Naive thymus-derived CD4-positive, alpha-beta T cell (primary cell): ENCODE measurements around the gene DLGAP3. TPM values are rescaled to one million over a fixed set of nuclear protein-coding genes. Genes with fewer than 3 reads are reported as not detected.

ENCODE experiments used
- ATAC-seq: fragments of 150-1000 bp; cut with Tn5 transposase; 2 replicates; pipeline ENCODE4 v1.10.0; 2021; ENCODE audit warnings: mild to moderate bottlenecking, moderate library complexity
- CTCF ChIA-PET: fragments of 350-600 bp; sonication (Branson Sonifier 250); formaldehyde crosslinking; loops from one replicate; lab custom pipeline; 2021; ENCODE audit warnings: antibody characterized with exemption; lab: Charles Lee
- POLR2A ChIA-PET: fragments of 350-600 bp; sonication (Branson Sonifier 250); formaldehyde crosslinking; loops from one replicate; lab custom pipeline; 2021; ENCODE audit warnings: antibody characterized with exemption, inconsistent platforms; lab: Charles Lee
- DNase-seq, 9 donors: peaks; one replicate each; pipeline versions ENCODE4 v3.0.0 to v3.0.0-alpha.2; 2020 to 2022; ENCODE audit warnings: mixed read lengths in 1 of 9
- H3K27ac ChIP-seq: one replicate; pipeline ENCODE4 v1.7.0; 2013; ENCODE audit warnings: mild to moderate bottlenecking, low read depth, low read length, moderate library complexity
- H3K27me3 ChIP-seq, 2 donors: one replicate each; pipeline ENCODE4 v1.7.0; 2013; ENCODE audit warnings: low read length in 2 of 2, mild to moderate bottlenecking in 2 of 2, moderate library complexity in 2 of 2; ENCODE audit not compliant: control insufficient read depth in 2 of 2, insufficient read depth in 2 of 2
- H3K36me3 ChIP-seq, 3 experiments: 1 replicate in 2 of 3; 2 replicates in 1 of 3; pipeline ENCODE4 v1.7.0; 2013; ENCODE audit warnings: low read length in 3 of 3, mild to moderate bottlenecking in 3 of 3, moderate library complexity in 1 of 3; ENCODE audit not compliant: insufficient read depth in 3 of 3, control insufficient read depth in 2 of 3
- H3K4me1 ChIP-seq, 2 donors: one replicate each; pipeline ENCODE4 v1.7.0; 2013; ENCODE audit warnings: low read length in 2 of 2, mild to moderate bottlenecking in 2 of 2, moderate library complexity in 1 of 2; ENCODE audit not compliant: control insufficient read depth in 2 of 2, insufficient read depth in 2 of 2
- H3K4me3 ChIP-seq: 2 replicates; pipeline ENCODE4 v1.7.0; 2013; ENCODE audit warnings: mild to moderate bottlenecking, low read length
- H3K9me3 ChIP-seq, 3 experiments: 1 replicate in 2 of 3; 2 replicates in 1 of 3; pipeline ENCODE4 v1.7.0; 2013; ENCODE audit warnings: low read length in 3 of 3; ENCODE audit not compliant: control insufficient read depth in 2 of 3
- H3K27ac Mint-ChIP-seq, 9 donors: one replicate each; pipeline ENCODE4 v1.8.0; 2020 to 2022; ENCODE audit warnings: mixed read lengths in 9 of 9, mild to moderate bottlenecking in 8 of 9, moderate library complexity in 5 of 9, inconsistent platforms in 2 of 9
- H3K27me3 Mint-ChIP-seq, 5 donors: one replicate each; pipeline ENCODE4 v1.8.0; 2021 to 2022; ENCODE audit warnings: mixed read lengths in 5 of 5, mild to moderate bottlenecking in 1 of 5
- H3K36me3 Mint-ChIP-seq, 5 donors: one replicate each; pipeline ENCODE4 v1.8.0; 2020 to 2022; ENCODE audit warnings: mixed read lengths in 5 of 5, mild to moderate bottlenecking in 3 of 5, inconsistent platforms in 1 of 5
- H3K4me1 Mint-ChIP-seq, 7 donors: one replicate each; pipeline ENCODE4 v1.8.0; 2020 to 2022; ENCODE audit warnings: mixed read lengths in 7 of 7, mild to moderate bottlenecking in 3 of 7, inconsistent platforms in 1 of 7
- H3K4me3 Mint-ChIP-seq, 10 donors: one replicate each; pipeline ENCODE4 v1.8.0; 2020 to 2022; ENCODE audit warnings: mild to moderate bottlenecking in 10 of 10, mixed read lengths in 10 of 10, moderate library complexity in 6 of 10, inconsistent platforms in 2 of 10
- H3K9me3 Mint-ChIP-seq, 11 donors: one replicate each; pipeline ENCODE4 v1.8.0; 2020 to 2022; ENCODE audit warnings: mixed read lengths in 11 of 11, mild to moderate bottlenecking in 4 of 11, inconsistent platforms in 1 of 11, moderate library complexity in 1 of 11
- intact Hi-C, 2 donors: fragments of 100-400 bp; cut with micrococcal nuclease; formaldehyde crosslinking; loops; one replicate each; pipeline ENCODE4 v1.15.1; 2023
- polyA plus RNA-seq, 2 donors: library from polyadenylated mRNA; unstranded; fragments of 300-500 nt; fragmentation: Illumina TruSeq; gene quantifications; one replicate each; pipeline ENCODE4 v1.2.3, GENCODE V29; 2021
- total RNA-seq, 6 experiments: library from RNA in 5 of 6; stranded (reverse) in 5 of 6; gene quantifications; 1 replicate in 5 of 6; 2 replicates in 1 of 6; pipeline ENCODE4 v1.2.3 and lab custom pipeline; 2021 to 2026

Gene DLGAP3, protein sequence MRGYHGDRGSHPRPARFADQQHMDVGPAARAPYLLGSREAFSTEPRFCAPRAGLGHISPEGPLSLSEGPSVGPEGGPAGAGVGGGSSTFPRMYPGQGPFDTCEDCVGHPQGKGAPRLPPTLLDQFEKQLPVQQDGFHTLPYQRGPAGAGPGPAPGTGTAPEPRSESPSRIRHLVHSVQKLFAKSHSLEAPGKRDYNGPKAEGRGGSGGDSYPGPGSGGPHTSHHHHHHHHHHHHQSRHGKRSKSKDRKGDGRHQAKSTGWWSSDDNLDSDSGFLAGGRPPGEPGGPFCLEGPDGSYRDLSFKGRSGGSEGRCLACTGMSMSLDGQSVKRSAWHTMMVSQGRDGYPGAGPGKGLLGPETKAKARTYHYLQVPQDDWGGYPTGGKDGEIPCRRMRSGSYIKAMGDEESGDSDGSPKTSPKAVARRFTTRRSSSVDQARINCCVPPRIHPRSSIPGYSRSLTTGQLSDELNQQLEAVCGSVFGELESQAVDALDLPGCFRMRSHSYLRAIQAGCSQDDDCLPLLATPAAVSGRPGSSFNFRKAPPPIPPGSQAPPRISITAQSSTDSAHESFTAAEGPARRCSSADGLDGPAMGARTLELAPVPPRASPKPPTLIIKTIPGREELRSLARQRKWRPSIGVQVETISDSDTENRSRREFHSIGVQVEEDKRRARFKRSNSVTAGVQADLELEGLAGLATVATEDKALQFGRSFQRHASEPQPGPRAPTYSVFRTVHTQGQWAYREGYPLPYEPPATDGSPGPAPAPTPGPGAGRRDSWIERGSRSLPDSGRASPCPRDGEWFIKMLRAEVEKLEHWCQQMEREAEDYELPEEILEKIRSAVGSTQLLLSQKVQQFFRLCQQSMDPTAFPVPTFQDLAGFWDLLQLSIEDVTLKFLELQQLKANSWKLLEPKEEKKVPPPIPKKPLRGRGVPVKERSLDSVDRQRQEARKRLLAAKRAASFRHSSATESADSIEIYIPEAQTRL
- 1 to 10 TPM in 4 of 5 experiments, under 1 TPM in 1; 0.29 to 1.4 (median 1.2) TPM for total RNA-seq
- polyA plus RNA-seq, result under 1 TPM in 1 of 2 donors, not detected in 1; 0.13 TPM
- 1.3 reads per million, percentile 2 among the genes with 10 or more reads in this experiment for total RNA-seq (lab: John Stamatoyannopoulos, UW)

DNA sequence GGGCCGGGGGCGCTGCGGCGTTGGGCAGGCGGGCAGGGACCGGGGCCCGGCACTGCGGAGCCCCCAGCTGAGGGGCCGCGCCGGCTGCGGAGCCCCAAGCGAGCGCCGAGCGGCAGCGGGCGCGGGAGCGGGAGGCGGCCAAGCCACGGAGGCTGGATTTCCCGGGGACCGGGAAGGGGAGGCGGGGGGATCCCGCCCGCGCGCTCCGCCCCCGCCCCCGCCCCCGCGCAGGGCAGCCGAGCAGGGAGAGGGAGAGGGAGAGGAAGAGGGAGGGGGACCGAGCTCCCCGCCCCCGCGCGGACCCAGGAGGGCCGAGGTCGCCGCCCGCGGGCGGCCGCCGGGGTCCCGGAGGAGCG is at the start of gene DLGAP3:
TSS of gene DLGAP3 (minus strand) at position 154 of the 356 bp plus-strand sequence. CDS start 24,267 bp downstream, outside the sequence.
- intact Hi-C loops, result no loop called here
- ChIA-PET POLR2A (no interaction called here), CTCF (interaction anchor here (0.8 kb wide), 1 partner anchor 77 kb away, joined by 3 read pairs; no protein-coding TSS in a partner anchor)
- peaks cover 0 to 4% (median 0%) of the 10 kb centered on the region in 5 donors for H3K36me3 Mint-ChIP-seq
- ATAC-seq (peak; percentile 30), DNase-seq (no peak)
- H3K4me1 ChIP-seq, result peaks cover 0 to 5% of the 10 kb centered on the region in 2 donors
- H3K9me3 Mint-ChIP-seq, result peaks cover 0 to 4% (median 0%) of the 10 kb centered on the region in 11 donors
- H3K4me3 Mint-ChIP-seq, result peak within 1 kb of the TSS; percentile 74 to 92 (median 84)
- H3K4me1 Mint-ChIP-seq, result peaks cover 5 to 12% (median 8%) of the 10 kb centered on the region in 7 donors
- no peak within 1 kb of the TSS for H3K27ac ChIP-seq
- H3K27me3 Mint-ChIP-seq, result peaks cover 53 to 77% (median 54%) of the 10 kb centered on the region in 5 donors
- H3K36me3 ChIP-seq, result no peaks in the 10 kb centered on the region
- no peaks in the 10 kb centered on the region for H3K9me3 ChIP-seq
- peak within 1 kb of the TSS in 2 of 9 donors; percentile 1 to 17 for H3K27ac Mint-ChIP-seq
- H3K27me3 ChIP-seq, result peaks cover 5 to 12% of the 10 kb centered on the region in 2 donors
- H3K4me3 ChIP-seq, result peak within 1 kb of the TSS; percentile 51

DNA sequence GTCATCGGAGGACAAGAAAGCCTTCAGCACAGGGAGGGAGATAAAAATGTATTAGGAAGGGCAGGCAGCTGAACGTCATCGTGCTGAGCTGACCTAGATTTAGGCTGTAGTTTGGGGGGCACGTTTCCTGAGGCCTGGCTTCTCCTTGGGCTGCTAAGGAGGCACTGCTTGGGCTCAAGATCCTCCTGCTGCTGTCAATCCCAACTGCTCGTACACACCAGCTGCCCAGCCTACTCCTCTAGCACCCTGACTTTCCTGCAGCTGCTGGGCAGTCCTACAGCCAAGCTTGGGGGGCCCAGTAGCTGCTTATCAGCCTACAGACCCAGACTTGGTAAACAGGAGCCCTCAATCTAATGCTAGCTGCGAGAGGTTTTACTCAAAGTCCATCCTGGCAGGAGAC is 49.5 kb upstream of the DLGAP3 start:
- H3K27ac ChIP-seq, result no peak overlapping the region
- DNase-seq (no peak), ATAC-seq (no peak)
- H3K4me1 ChIP-seq, result peaks cover 5% of the 10 kb centered on the region in 2 donors
- CTCF ChIA-PET, result interaction anchor here (0.6 to 0.7 kb wide), 2 partner anchors 12 to 204 kb away, joined by 3 read pairs; no protein-coding TSS in a partner anchor
- Mint-ChIP-seq H3K27me3 (no peaks in the 10 kb centered on the region), H3K36me3 (peaks cover 0 to 27% (median 10%) of the 10 kb centered on the region in 5 donors), H3K4me1 (peaks cover 11 to 38% (median 28%) of the 10 kb centered on the region in 7 donors), H3K4me3 (no peak overlapping the region), H3K9me3 (peaks cover 0 to 5% (median 0%) of the 10 kb centered on the region in 11 donors), H3K27ac (peak overlapping the region in 2 of 9 donors; percentile 33 to 71)
- H3K36me3 ChIP-seq, result peaks cover 0 to 34% (median 0%) of the 10 kb centered on the region in 3 experiments
- no peaks in the 10 kb centered on the region for H3K27me3 ChIP-seq
- POLR2A ChIA-PET, result interaction anchor here (1.1 kb wide), 1 partner anchor 115 kb away, joined by 3 read pairs; no protein-coding TSS in a partner anchor
- no peaks in the 10 kb centered on the region for H3K9me3 ChIP-seq
- no peak overlapping the region for H3K4me3 ChIP-seq
- intact Hi-C loops, result no loop called here

GRCh38 chr1:34977858-34978257 is 48.4 kb upstream of the DLGAP3 start:
- H3K4me1 Mint-ChIP-seq, result peaks cover 5 to 29% (median 19%) of the 10 kb centered on the region in 7 donors
- H3K4me3 Mint-ChIP-seq, result no peak overlapping the region
- Histone ChIP-seq H3K4me1 (no peaks in the 10 kb centered on the region), H3K9me3 (no peaks in the 10 kb centered on the region), H3K27me3 (no peaks in the 10 kb centered on the region), H3K27ac (no peak overlapping the region), H3K4me3 (no peak overlapping the region), H3K36me3 (peaks cover 0 to 34% (median 0%) of the 10 kb centered on the region in 3 experiments)
- POLR2A ChIA-PET, result interaction anchor here (0.7 kb wide), 1 partner anchor 955 kb away, joined by 3 read pairs; no protein-coding TSS in a partner anchor
- no peak for DNase-seq
- no peaks in the 10 kb centered on the region for H3K27me3 Mint-ChIP-seq
- peak overlapping the region in 6 of 9 donors; percentile 1 to 78 (median 52) for H3K27ac Mint-ChIP-seq
- CTCF ChIA-PET, result no interaction called here
- ATAC-seq, result no peak
- H3K36me3 Mint-ChIP-seq, result peaks cover 0 to 27% (median 10%) of the 10 kb centered on the region in 5 donors
- intact Hi-C loops, result no loop called here
- peaks cover 0 to 5% (median 0%) of the 10 kb centered on the region in 11 donors for H3K9me3 Mint-ChIP-seq

GRCh38 chr1:34977210-34977471 is 47.7 kb upstream of the DLGAP3 start:
- H3K9me3 Mint-ChIP-seq, result peaks cover 0 to 5% (median 0%) of the 10 kb centered on the region in 11 donors
- no peak for ATAC-seq
- no peaks in the 10 kb centered on the region for H3K9me3 ChIP-seq
- H3K36me3 Mint-ChIP-seq, result peaks cover 0 to 27% (median 10%) of the 10 kb centered on the region in 5 donors
- no peaks in the 10 kb centered on the region for H3K4me1 ChIP-seq
- H3K27me3 Mint-ChIP-seq, result no peaks in the 10 kb centered on the region
- H3K27ac ChIP-seq, result no peak overlapping the region
- H3K36me3 ChIP-seq, result peaks cover 0 to 34% (median 0%) of the 10 kb centered on the region in 3 experiments
- H3K4me1 Mint-ChIP-seq, result peaks cover 5 to 24% (median 14%) of the 10 kb centered on the region in 7 donors
- intact Hi-C loops, result no loop called here
- no peak overlapping the region for H3K4me3 Mint-ChIP-seq
- H3K4me3 ChIP-seq, result no peak overlapping the region
- POLR2A ChIA-PET, result no interaction called here
- no peak overlapping the region for H3K27ac Mint-ChIP-seq
- CTCF ChIA-PET, result no interaction called here
- DNase-seq, result no peak
- H3K27me3 ChIP-seq, result no peaks in the 10 kb centered on the region

DNA sequence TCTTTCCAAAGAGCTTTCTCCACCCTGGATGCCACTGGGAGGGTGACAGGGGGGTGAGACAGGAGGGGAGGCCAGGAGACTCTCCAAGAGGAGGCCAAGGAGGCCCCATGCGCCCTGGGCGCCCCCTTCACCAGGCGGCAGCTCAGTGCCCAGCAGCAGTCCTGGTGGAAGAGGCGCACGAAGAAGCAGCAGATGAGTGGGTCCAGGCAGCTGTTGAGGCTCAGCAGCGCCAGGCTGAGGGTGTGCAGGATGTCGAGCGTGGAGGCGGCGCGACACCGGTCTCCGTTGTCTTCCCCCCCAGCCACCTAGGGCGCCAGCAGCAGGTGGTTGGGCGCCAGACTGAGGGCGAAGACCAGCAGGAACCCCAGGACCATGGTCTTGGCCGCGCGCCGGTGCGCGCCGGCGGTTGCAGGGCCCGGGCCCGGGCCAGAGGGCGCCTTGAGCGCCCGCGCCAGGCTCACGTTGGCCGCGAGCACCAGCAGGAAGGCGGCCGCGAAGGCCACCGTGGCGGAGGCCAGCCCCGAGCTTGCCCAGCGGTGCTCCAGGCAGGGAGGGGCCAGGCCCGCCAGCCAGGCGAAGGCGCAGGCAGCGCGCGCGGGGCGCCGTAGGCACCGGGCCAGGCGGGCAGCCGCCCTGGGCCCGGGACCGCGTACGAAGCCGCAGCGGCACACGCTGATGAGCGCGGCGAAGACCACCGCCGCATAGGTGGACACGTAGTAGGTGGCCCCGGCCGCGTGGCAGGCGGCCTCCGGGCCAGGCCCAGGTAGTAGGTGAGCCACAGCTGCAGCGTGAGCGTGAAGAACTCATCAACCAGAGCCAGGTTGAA is 47.1 kb upstream of the DLGAP3 start:
- ChIA-PET CTCF (no interaction called here), POLR2A (interaction anchor here (1.2 kb wide), 1 partner anchor 8 kb away, joined by 5 read pairs; the partner anchor contains the start of gene TMEM35B)
- Histone ChIP-seq H3K4me3 (no peak overlapping the region), H3K27me3 (no peaks in the 10 kb centered on the region), H3K27ac (peak overlapping the region; percentile 12), H3K4me1 (no peaks in the 10 kb centered on the region), H3K9me3 (no peaks in the 10 kb centered on the region), H3K36me3 (peaks cover 0 to 28% (median 0%) of the 10 kb centered on the region in 3 experiments)
- Mint-ChIP-seq H3K27ac (peak overlapping the region in 1 of 9 donors; percentile 59), H3K4me3 (no peak overlapping the region), H3K9me3 (peaks cover 0 to 5% (median 0%) of the 10 kb centered on the region in 11 donors), H3K36me3 (peaks cover 0 to 22% (median 10%) of the 10 kb centered on the region in 5 donors), H3K27me3 (no peaks in the 10 kb centered on the region), H3K4me1 (peaks cover 2 to 19% (median 13%) of the 10 kb centered on the region in 7 donors)
- intact Hi-C loops, result no loop called here
- DNase-seq (no peak), ATAC-seq (no peak)
